Measurements from ENCODE around the gene PRDM13.
"Not testable (repeated sequence)": the region's sequence is repeated elsewhere in the genome, so short reads cannot be mapped to it uniquely, and the experiment has no call there.

Gene PRDM13

GRCh38 chr6:99589907-99590493, 16.6 kb upstream of the PRDM13 start:
- Histone ChIP-seq H3K9ac (ENCODE audit: low read length) (no peak overlapping the region), H3K36me3 (ENCODE audit: control insufficient read depth, insufficient read depth, low read length) (no peaks in the 10 kb centered on the region), H3K27me3 (ENCODE audit: control insufficient read depth, insufficient read depth, low read length) (peaks cover 77% of the 10 kb centered on the region), H3K9me3 (ENCODE audit: control insufficient read depth, low read length) (no peaks in the 10 kb centered on the region), H3K4me1 (ENCODE audit: control insufficient read depth, insufficient read depth, low read length) (peaks cover 19% of the 10 kb centered on the region), H3K4me3 (ENCODE audit: low read length) (no peak overlapping the region)

GRCh38 chr6:99590728-99591672, 15.6 kb upstream of the PRDM13 start:
- H3K4me3 ChIP-seq (ENCODE audit: low read length), result no peak overlapping the region

GRCh38 chr6:99591673-99592364, 14.8 kb upstream of the PRDM13 start:
- no peaks in the 10 kb centered on the region for H3K9me3 ChIP-seq (ENCODE audit: control insufficient read depth, low read length)
- peaks cover 85% of the 10 kb centered on the region for H3K27me3 ChIP-seq (ENCODE audit: control insufficient read depth, insufficient read depth, low read length)
- H3K4me3 ChIP-seq (ENCODE audit: low read length), result no peak overlapping the region
- no peaks in the 10 kb centered on the region for H3K36me3 ChIP-seq (ENCODE audit: control insufficient read depth, insufficient read depth, low read length)
- peaks cover 19% of the 10 kb centered on the region for H3K4me1 ChIP-seq (ENCODE audit: control insufficient read depth, insufficient read depth, low read length)
- H3K9ac ChIP-seq (ENCODE audit: low read length), result no peak overlapping the region

More at GRCh38 chr6:99590728-99591672, 15.6 kb upstream of the PRDM13 start:
- Histone ChIP-seq H3K27me3 (ENCODE audit: control insufficient read depth, insufficient read depth, low read length) (peaks cover 80% of the 10 kb centered on the region), H3K36me3 (ENCODE audit: control insufficient read depth, insufficient read depth, low read length) (no peaks in the 10 kb centered on the region), H3K4me1 (ENCODE audit: control insufficient read depth, insufficient read depth, low read length) (peaks cover 19% of the 10 kb centered on the region), H3K9me3 (ENCODE audit: control insufficient read depth, low read length) (no peaks in the 10 kb centered on the region), H3K9ac (ENCODE audit: low read length) (no peak overlapping the region)

GRCh38 chr6:99592900-99593299, 13.7 kb upstream of the PRDM13 start:
- Histone ChIP-seq H3K9me3 (ENCODE audit: control insufficient read depth, low read length) (no peaks in the 10 kb centered on the region), H3K4me3 (ENCODE audit: low read length) (no peak overlapping the region), H3K27me3 (ENCODE audit: control insufficient read depth, insufficient read depth, low read length) (peaks cover 85% of the 10 kb centered on the region), H3K9ac (ENCODE audit: low read length) (no peak overlapping the region), H3K36me3 (ENCODE audit: control insufficient read depth, insufficient read depth, low read length) (no peaks in the 10 kb centered on the region), H3K4me1 (ENCODE audit: control insufficient read depth, insufficient read depth, low read length) (peaks cover 19% of the 10 kb centered on the region)

GRCh38 chr6:99594696-99595095, 11.9 kb upstream of the PRDM13 start:
- H3K27me3 ChIP-seq (ENCODE audit: control insufficient read depth, insufficient read depth, low read length), result peaks cover 76% of the 10 kb centered on the region
- H3K4me1 ChIP-seq (ENCODE audit: control insufficient read depth, insufficient read depth, low read length); H3K9ac ChIP-seq (ENCODE audit: low read length); H3K9me3 ChIP-seq (ENCODE audit: control insufficient read depth, low read length); H3K4me3 ChIP-seq (ENCODE audit: low read length); H3K36me3 ChIP-seq (ENCODE audit: control insufficient read depth, insufficient read depth, low read length): not testable (repeated sequence)

GRCh38 chr6:99602520-99603420, 3.9 kb upstream of the PRDM13 start:
- Histone ChIP-seq H3K9me3 (ENCODE audit: control insufficient read depth, low read length) (peaks cover 5% of the 10 kb centered on the region), H3K4me1 (ENCODE audit: control insufficient read depth, insufficient read depth, low read length) (peaks cover 17% of the 10 kb centered on the region), H3K4me3 (ENCODE audit: low read length) (no peak overlapping the region), H3K9ac (ENCODE audit: low read length) (no peak overlapping the region), H3K27me3 (ENCODE audit: control insufficient read depth, insufficient read depth, low read length) (peaks cover 84% of the 10 kb centered on the region), H3K36me3 (ENCODE audit: control insufficient read depth, insufficient read depth, low read length) (no peaks in the 10 kb centered on the region)

GRCh38 chr6:99603421-99604165, 3.0 kb upstream of the PRDM13 start:
- Histone ChIP-seq H3K9ac (ENCODE audit: low read length) (no peak overlapping the region), H3K9me3 (ENCODE audit: control insufficient read depth, low read length) (peaks cover 5% of the 10 kb centered on the region), H3K27me3 (ENCODE audit: control insufficient read depth, insufficient read depth, low read length) (peaks cover 85% of the 10 kb centered on the region), H3K36me3 (ENCODE audit: control insufficient read depth, insufficient read depth, low read length) (no peaks in the 10 kb centered on the region), H3K4me3 (ENCODE audit: low read length) (no peak overlapping the region), H3K4me1 (ENCODE audit: control insufficient read depth, insufficient read depth, low read length) (peaks cover 17% of the 10 kb centered on the region)

- H3K4me3 ChIP-seq (ENCODE audit: low read length), result no peak overlapping the region
- H3K9ac ChIP-seq (ENCODE audit: low read length), result no peak overlapping the region
- H3K4me1 ChIP-seq (ENCODE audit: control insufficient read depth, insufficient read depth, low read length), result peaks cover 17% of the 10 kb centered on the region
- peaks cover 91% of the 10 kb centered on the region for H3K27me3 ChIP-seq (ENCODE audit: control insufficient read depth, insufficient read depth, low read length)
- no peaks in the 10 kb centered on the region for H3K36me3 ChIP-seq (ENCODE audit: control insufficient read depth, insufficient read depth, low read length)
- peaks cover 5% of the 10 kb centered on the region for H3K9me3 ChIP-seq (ENCODE audit: control insufficient read depth, low read length)
Measured at GRCh38 chr6:99604166-99605073, 2.2 kb upstream of the PRDM13 start.

GRCh38 chr6:99605074-99605734, 1.4 kb upstream of the PRDM13 start:
- Histone ChIP-seq H3K36me3 (ENCODE audit: control insufficient read depth, insufficient read depth, low read length) (no peaks in the 10 kb centered on the region), H3K9me3 (ENCODE audit: control insufficient read depth, low read length) (peaks cover 5% of the 10 kb centered on the region), H3K27me3 (ENCODE audit: control insufficient read depth, insufficient read depth, low read length) (peaks cover 98% of the 10 kb centered on the region), H3K9ac (ENCODE audit: low read length) (no peak overlapping the region), H3K4me1 (ENCODE audit: control insufficient read depth, insufficient read depth, low read length) (peaks cover 17% of the 10 kb centered on the region), H3K4me3 (ENCODE audit: low read length) (no peak overlapping the region)
